Muscle layer of colon (tissue), 2 donors: ENCODE data around the gene TBX19.

ENCODE experiments used
- H3K27ac ChIP-seq: one replicate; pipeline ENCODE4 v1.7.0; 2013; ENCODE audit warnings: low read depth, mild to moderate bottlenecking, low read length, moderate library complexity
- H3K27me3 ChIP-seq, 2 donors: one replicate each; pipeline ENCODE4 v1.7.0; 2013; ENCODE audit warnings: low read length in 2 of 2, mild to moderate bottlenecking in 2 of 2; ENCODE audit not compliant: insufficient read depth in 2 of 2, control insufficient read depth in 1 of 2
- H3K36me3 ChIP-seq: one replicate; pipeline ENCODE4 v1.7.0; 2013; ENCODE audit warnings: mild to moderate bottlenecking, low read length; ENCODE audit not compliant: insufficient read depth
- H3K4me1 ChIP-seq: one replicate; pipeline ENCODE4 v1.7.0; 2013; ENCODE audit warnings: mild to moderate bottlenecking, low read length; ENCODE audit not compliant: insufficient read depth
- H3K4me3 ChIP-seq, 2 donors: one replicate each; pipeline ENCODE4 v1.7.0; 2013; ENCODE audit warnings: low read length in 2 of 2, low read depth in 1 of 2, mild to moderate bottlenecking in 1 of 2, moderate library complexity in 1 of 2
- H3K9ac ChIP-seq: one replicate; pipeline ENCODE4 v1.7.0; 2013; ENCODE audit warnings: low read length
- H3K9me3 ChIP-seq: one replicate; pipeline ENCODE4 v1.7.0; 2013; ENCODE audit warnings: mild to moderate bottlenecking, low read length
- donor health status: abdominal sarcoma.
- donor health status: Adenocarcinoma of cecum.

TBX19 gene

DNA sequence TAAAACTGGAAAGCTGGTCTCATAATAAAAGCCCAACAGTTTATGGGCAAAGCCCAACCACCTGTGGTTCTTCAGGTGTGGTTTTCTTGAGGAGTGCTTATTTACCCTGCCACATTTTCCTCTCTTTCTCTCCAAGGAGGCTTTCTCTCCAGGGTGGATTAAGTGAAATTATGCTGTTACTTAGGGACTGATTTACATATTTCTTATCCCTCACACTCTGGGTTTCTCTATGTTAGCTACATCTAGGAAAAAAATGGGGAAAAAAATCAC lies 4.8 kb downstream of the TBX19 start:
- no peak overlapping the region for H3K9ac ChIP-seq
- peaks cover 8% of the 10 kb centered on the region for H3K4me1 ChIP-seq
- no peak overlapping the region for H3K4me3 ChIP-seq
- H3K27ac ChIP-seq = no peak overlapping the region
- H3K9me3 ChIP-seq = no peaks in the 10 kb centered on the region
- H3K27me3 ChIP-seq = no peaks in the 10 kb centered on the region
- no peaks in the 10 kb centered on the region for H3K36me3 ChIP-seq

DNA sequence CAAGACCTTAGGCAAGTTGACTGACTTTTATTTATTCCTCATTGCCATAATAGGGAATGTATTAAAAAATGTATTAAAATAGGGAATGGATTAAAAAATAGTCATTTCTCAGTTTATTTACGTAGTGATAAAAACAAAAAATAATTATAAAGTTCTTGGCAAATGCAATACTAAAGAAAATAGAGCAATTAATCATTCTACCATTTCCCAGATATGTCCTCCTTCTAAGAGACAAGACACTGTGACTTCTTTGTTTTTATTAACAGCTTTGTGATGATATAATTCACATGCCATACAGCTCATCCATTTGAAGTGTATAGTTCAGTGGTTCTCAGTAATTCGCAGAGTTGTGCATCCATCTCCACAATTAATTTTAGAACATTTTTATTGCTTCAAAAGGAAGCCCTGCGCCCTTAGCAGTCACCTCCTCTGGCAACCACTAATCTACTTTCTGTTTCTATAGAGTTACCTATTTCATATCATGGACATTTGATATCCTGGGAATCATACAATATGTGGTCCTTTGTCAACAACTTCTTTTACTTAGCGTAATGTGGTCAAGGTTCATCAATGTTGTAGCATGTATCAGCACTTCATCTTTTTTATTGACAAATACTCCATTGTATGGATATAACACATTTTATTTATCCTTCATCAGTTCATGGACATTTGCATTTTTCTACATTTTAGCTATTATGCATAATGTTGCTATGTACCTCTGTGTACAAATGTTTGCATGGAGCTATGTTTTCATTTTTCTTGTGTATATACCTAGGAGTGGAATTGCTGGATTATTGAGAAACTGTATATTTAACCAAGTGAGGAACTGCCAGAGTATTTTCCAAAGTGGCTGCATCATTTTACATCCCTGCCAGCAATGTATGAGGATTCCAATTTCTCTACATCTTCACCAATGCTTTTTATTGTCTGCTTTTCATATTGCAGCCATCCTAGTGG lies 5.6 kb downstream of the TBX19 start:
- Histone ChIP-seq H3K4me1 (peaks cover 8% of the 10 kb centered on the region), H3K27me3 (no peaks in the 10 kb centered on the region), H3K36me3 (no peaks in the 10 kb centered on the region), H3K4me3 (no peak overlapping the region), H3K27ac (no peak overlapping the region), H3K9ac (no peak overlapping the region), H3K9me3 (no peaks in the 10 kb centered on the region)

DNA sequence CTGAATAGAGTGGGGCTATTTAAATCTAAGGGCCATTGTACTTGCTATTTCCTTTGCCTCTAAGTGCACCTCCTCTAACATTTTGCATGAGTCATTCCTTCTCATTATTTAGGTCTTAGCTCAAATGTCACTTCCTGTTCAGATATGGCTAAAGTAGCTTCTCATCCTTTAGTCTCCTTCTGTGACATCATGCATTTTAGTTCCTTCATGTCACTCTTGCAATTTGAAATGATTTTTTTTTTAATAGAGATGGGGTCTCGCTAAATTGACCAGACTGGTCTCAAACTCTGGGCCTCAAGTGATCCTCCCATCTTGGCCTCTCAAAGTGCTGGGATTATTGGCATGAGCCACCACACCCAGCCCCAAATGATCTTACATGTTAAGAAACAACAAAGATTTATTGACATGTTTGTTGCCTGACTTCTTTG lies 6.6 kb downstream of the TBX19 start:
- Histone ChIP-seq H3K27me3 (no peaks in the 10 kb centered on the region), H3K36me3 (no peaks in the 10 kb centered on the region), H3K27ac (no peak overlapping the region), H3K4me3 (no peak overlapping the region), H3K9ac (no peak overlapping the region), H3K9me3 (no peaks in the 10 kb centered on the region), H3K4me1 (peaks cover 8% of the 10 kb centered on the region)

DNA sequence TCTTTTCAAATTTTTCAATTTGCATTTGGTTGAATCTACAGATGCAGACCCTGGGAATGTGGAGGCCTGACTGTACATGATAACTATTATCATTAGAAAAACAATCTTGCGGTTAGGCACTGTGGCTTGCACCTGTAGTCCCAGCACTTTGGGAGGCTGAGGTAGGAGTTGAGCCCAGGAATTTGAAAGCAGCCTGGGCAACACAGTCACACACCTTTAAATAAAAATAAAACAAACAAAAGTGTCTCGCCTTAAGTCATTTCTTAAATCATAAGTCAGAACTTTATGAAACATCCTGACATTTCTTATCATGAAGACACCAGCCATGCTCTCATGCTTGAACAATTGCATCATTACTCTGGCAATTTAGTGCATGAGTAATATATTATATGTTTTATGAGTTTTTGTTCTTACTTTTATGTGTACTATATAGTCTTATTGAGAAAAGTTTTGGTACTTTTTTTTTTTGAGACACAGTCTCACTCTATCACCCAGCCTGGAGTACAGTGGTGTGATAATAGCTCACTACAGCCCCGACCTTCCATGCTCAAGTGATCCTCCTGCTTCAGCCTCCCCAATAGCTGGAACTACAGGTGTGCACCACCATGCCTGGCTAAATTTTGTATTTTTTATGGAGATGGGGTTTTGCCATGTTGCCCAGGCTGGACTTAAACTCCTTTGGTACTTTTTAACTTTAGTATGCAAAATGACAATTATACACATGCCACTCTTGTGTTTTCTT lies 7.8 kb downstream of the TBX19 start:
- H3K27me3 ChIP-seq = no peaks in the 10 kb centered on the region
- no peak overlapping the region for H3K9ac ChIP-seq
- no peak overlapping the region for H3K4me3 ChIP-seq
- H3K9me3 ChIP-seq = no peaks in the 10 kb centered on the region
- H3K4me1 ChIP-seq = peaks cover 14% of the 10 kb centered on the region
- no peaks in the 10 kb centered on the region for H3K36me3 ChIP-seq
- H3K27ac ChIP-seq = no peak overlapping the region

DNA sequence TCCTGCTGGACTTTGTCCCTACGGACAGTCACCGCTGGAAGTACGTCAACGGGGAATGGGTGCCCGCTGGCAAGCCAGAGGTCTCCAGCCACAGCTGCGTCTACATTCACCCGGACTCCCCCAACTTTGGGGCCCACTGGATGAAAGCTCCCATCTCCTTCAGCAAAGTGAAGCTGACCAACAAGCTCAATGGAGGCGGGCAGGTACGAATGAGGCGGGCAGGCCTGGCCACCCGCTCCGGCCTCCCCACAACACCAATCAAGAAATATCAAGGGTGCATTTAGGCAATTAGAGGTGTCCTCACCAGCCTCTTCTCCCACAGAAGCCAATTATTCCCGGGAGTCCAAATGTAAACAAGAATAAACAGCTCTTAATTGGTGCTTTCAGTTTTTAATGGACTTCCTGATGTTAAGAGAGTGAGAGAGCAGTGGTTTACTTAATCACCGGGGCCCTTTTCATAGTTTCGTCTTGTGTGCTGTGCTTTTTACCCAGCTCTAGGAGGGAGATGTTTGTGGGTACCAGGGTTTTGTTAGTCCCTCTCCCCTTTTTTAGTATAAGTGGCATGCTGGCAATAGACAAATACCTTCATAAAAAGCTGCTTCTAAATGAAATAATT lies 10.7 kb downstream of the TBX19 start:
- Histone ChIP-seq H3K27me3 (no peaks in the 10 kb centered on the region), H3K4me1 (peaks cover 7% of the 10 kb centered on the region), H3K9ac (no peak overlapping the region), H3K9me3 (no peaks in the 10 kb centered on the region), H3K27ac (no peak overlapping the region), H3K4me3 (no peak overlapping the region), H3K36me3 (no peaks in the 10 kb centered on the region)

DNA sequence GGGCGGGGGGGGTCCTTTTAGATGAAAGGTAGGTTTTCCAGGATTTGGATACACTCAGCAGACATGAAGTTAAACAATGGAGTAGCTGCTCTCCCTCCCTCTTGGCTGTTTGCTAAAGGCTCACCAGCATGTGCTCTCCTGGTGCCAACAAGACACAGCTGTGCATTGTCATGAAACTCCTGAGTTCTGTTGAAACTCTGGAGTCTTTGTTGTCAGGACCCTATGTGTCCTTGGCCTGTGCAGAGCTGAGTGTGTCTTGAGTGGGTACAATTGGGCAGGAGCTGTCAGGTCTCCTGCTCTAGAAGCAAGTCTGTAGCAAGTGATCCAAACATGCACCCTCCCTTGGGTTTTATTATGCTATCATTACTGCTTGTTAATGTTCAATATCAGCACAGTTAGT lies 12.7 kb downstream of the TBX19 start:
- no peaks in the 10 kb centered on the region for H3K9me3 ChIP-seq
- H3K4me3 ChIP-seq = no peak overlapping the region
- peaks cover 7% of the 10 kb centered on the region for H3K4me1 ChIP-seq
- no peaks in the 10 kb centered on the region for H3K27me3 ChIP-seq
- no peak overlapping the region for H3K27ac ChIP-seq
- no peaks in the 10 kb centered on the region for H3K36me3 ChIP-seq
- H3K9ac ChIP-seq = no peak overlapping the region

DNA sequence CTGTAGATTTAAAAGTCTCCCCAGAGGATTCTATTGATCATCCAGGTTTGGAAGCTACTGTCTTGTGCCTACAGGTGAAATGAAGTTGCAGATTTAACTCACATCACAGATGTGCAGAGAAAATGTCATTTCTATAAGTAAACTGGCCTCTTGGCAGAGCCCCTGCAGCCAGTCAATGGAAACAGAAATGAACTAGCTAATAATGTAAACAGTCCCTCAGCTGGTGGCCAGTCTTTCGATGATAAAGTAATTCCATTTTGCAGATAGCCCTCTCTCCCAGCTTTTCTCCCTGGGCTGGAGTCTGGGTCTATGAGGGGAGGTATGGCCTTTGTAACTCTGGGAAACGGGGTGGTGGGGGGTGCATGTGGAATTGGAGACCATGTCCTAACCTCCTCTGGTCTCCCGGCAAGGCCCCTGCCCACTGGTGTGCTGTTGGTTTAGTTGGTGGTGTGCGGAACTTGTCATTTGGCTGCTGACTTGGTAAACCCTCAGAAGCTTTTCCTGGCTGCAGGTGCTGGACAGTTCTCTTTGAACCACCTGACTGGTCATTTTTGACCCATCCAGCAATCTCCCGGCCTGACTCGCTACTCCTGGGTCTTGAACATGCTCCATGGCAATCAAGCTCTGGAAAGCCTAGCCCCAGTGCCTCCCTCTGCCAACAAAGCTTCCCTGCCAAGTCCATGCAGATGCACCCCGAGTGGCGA lies 14.9 kb downstream of the TBX19 start:
- no peaks in the 10 kb centered on the region for H3K36me3 ChIP-seq
- H3K27ac ChIP-seq = no peak overlapping the region
- H3K4me3 ChIP-seq = no peak overlapping the region

DNA sequence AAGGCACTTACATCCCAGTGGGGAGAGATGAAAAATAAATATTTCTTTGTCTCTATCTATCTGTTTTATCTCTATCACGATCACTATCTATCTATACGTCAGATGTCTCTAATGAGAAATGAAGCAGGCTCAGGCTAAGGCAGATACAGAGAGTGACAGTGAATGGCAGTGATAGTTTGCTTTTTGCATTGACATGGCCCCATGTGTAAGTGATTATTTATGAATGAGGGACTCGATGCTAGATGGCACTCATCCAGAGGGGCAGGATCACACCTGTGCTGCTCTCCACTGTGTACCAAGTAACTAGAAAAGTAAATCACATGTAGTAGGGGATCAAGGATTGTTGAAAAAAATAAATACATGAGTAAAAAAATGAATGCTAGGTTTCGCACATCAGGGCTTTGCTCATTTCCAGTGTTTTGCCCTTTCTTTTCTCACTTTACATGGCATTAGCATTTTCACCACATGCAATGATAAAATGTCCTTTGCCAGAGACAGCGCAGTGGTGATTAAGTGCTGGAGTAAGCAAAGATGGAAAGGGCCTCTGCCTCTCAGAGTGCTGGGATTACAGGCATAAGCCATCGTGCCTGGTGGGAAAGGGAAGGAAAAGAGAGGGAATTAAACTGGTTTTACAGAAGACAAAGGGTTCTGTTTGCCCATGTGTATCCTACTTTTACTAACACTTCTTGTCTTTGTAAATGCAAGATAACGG lies 16.5 kb downstream of the TBX19 start:
- Histone ChIP-seq H3K9ac (no peak overlapping the region), H3K27me3 (no peaks in the 10 kb centered on the region), H3K4me3 (no peak overlapping the region), H3K27ac (no peak overlapping the region), H3K9me3 (no peaks in the 10 kb centered on the region), H3K36me3 (no peaks in the 10 kb centered on the region), H3K4me1 (peaks cover 7% of the 10 kb centered on the region)

More for the DNA sequence above, 14.9 kb downstream of the TBX19 start:
- H3K27me3 ChIP-seq = no peaks in the 10 kb centered on the region
- H3K4me1 ChIP-seq = peaks cover 7% of the 10 kb centered on the region
- H3K9me3 ChIP-seq = no peaks in the 10 kb centered on the region
- no peak overlapping the region for H3K9ac ChIP-seq

DNA sequence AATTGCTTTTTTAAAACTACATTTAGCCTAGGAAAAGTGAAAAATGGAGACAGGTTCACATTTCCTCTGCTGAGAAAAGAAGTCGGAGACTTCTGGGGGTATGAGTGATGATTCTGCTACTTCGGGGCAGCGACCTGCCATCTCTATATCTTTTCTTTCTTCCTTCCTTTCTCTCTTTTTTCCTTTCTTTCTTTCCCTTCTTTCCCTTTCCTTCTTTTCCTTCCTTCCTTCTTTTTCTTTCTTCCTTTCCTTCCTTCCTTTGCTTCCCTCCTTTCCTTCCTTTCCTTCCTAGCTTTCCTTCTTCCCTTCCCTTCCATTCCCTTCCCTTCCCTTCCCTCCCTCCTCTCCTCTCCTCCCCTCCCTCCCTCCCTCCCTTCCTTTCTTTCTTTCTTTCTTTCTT lies 17.8 kb downstream of the TBX19 start:
- Histone ChIP-seq H3K4me1 (peaks cover 1% of the 10 kb centered on the region), H3K4me3 (no peak overlapping the region), H3K9ac (no peak overlapping the region), H3K36me3 (no peaks in the 10 kb centered on the region), H3K9me3 (no peaks in the 10 kb centered on the region), H3K27me3 (no peaks in the 10 kb centered on the region), H3K27ac (no peak overlapping the region)

DNA sequence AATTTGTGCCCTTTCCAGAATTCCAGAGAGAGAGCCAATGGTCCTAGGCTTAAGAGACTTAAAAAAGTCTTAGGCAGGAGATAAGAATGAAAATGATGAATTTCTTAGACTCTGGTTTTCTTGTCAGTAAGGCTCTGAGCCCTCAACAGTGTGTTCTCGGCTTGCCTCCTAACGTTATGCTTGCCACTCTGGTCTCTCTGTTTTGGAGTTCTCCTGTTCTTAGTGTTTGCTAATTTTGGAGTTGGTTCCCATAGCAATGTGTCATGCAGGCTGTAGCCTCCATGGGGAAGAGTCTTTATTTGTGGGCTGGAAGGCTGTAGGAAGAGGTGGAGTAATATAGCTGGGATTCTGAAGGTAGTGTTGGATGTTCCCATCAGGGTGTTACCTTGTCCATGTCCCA lies 19.9 kb downstream of the TBX19 start:
- Histone ChIP-seq H3K27ac (no peak overlapping the region), H3K4me1 (no peaks in the 10 kb centered on the region), H3K4me3 (no peak overlapping the region), H3K36me3 (no peaks in the 10 kb centered on the region), H3K27me3 (no peaks in the 10 kb centered on the region), H3K9me3 (no peaks in the 10 kb centered on the region), H3K9ac (no peak overlapping the region)
